Measurements from ENCODE around the gene CCNF.

CCNF gene

GRCh38 chr16:2451851-2452320, 22.6 kb downstream of the CCNF start:
- Histone ChIP-seq H3K27ac (ENCODE audit: low read length) (no peak overlapping the region), H3K79me2 (ENCODE audit: insufficient read depth, low read length) (peaks cover 16% of the 10 kb centered on the region; the same call in 1 of the 2 replicates), H3K9me3 (ENCODE audit: insufficient read depth, low read length, severe bottlenecking) (no peaks in the 10 kb centered on the region), H3K36me3 (ENCODE audit: insufficient read depth, low read length) (peaks cover 98% of the 10 kb centered on the region), H4K20me1 (ENCODE audit: insufficient read depth, low read length) (peaks cover 60% of the 10 kb centered on the region), H3K9ac (ENCODE audit: low read depth, low read length) (no peak overlapping the region), H2AFZ (ENCODE audit: low read depth, low read length) (no peak overlapping the region), H3K4me3 (ENCODE audit: low read depth in 1 of 2, low read length in 2 of 2) (no peak overlapping the region), H3K4me2 (ENCODE audit: insufficient read depth, low read length) (no peak overlapping the region), H3K4me1 (ENCODE audit: insufficient read depth, low read length) (no peaks in the 10 kb centered on the region), H3K27me3 (ENCODE audit: insufficient read depth, low read length, poor library complexity) (no peaks in the 10 kb centered on the region)
- TF ChIP-seq CTCF (IDR thresholded peaks at IDR 0.05; ENCODE audit: borderline replicate concordance, extremely low read depth, low read length, poor library complexity, severe bottlenecking) (no peak), EZH2 (IDR thresholded peaks at IDR 0.05; ENCODE audit: borderline replicate concordance, low read depth, low read length, severe bottlenecking) (no peak)
- DNase-seq (no peak), ATAC-seq (ENCODE audit: insufficient read depth, low read depth) (no peak)

GRCh38 chr16:2452650-2453049, 23.4 kb downstream of the CCNF start:
- no peaks in the 10 kb centered on the region for H3K4me1 ChIP-seq (ENCODE audit: insufficient read depth, low read length)
- H4K20me1 ChIP-seq (ENCODE audit: insufficient read depth, low read length) = peaks cover 60% of the 10 kb centered on the region
- no peak overlapping the region for H3K9ac ChIP-seq (ENCODE audit: low read depth, low read length)

GRCh38 chr16:2455081-2455845, 26.0 kb downstream of the CCNF start:
- DNase-seq (no peak), ATAC-seq (ENCODE audit: insufficient read depth, low read depth) (no peak)
- no peaks in the 10 kb centered on the region for H3K9me3 ChIP-seq (ENCODE audit: insufficient read depth, low read length, severe bottlenecking)
- H3K79me2 ChIP-seq (ENCODE audit: insufficient read depth, low read length) = peaks cover 8% of the 10 kb centered on the region
- TF ChIP-seq CTCF (IDR thresholded peaks at IDR 0.05; ENCODE audit: borderline replicate concordance, extremely low read depth, low read length, poor library complexity, severe bottlenecking) (no peak), EZH2 (IDR thresholded peaks at IDR 0.05; ENCODE audit: borderline replicate concordance, low read depth, low read length, severe bottlenecking) (no peak)
- no peak overlapping the region for H3K27ac ChIP-seq (ENCODE audit: low read length)
- peaks cover 19% of the 10 kb centered on the region for H3K4me1 ChIP-seq (ENCODE audit: insufficient read depth, low read length)
- H3K4me2 ChIP-seq (ENCODE audit: insufficient read depth, low read length) = no peak overlapping the region
- H3K36me3 ChIP-seq (ENCODE audit: insufficient read depth, low read length) = peaks cover 83% of the 10 kb centered on the region
- H2AFZ ChIP-seq (ENCODE audit: low read depth, low read length) = no peak overlapping the region
- H3K27me3 ChIP-seq (ENCODE audit: insufficient read depth, low read length, poor library complexity) = no peaks in the 10 kb centered on the region
- H4K20me1 ChIP-seq (ENCODE audit: insufficient read depth, low read length) = peaks cover 50% of the 10 kb centered on the region
- no peak overlapping the region for H3K4me3 ChIP-seq (ENCODE audit: low read depth in 1 of 2, low read length in 2 of 2)
- no peak overlapping the region for H3K9ac ChIP-seq (ENCODE audit: low read depth, low read length)

More at GRCh38 chr16:2452650-2453049, 23.4 kb downstream of the CCNF start:
- Histone ChIP-seq H2AFZ (ENCODE audit: low read depth, low read length) (no peak overlapping the region), H3K79me2 (ENCODE audit: insufficient read depth, low read length) (peaks cover 16% of the 10 kb centered on the region; the same call in 1 of the 2 replicates), H3K27me3 (ENCODE audit: insufficient read depth, low read length, poor library complexity) (no peaks in the 10 kb centered on the region), H3K36me3 (ENCODE audit: insufficient read depth, low read length) (peaks cover 98% of the 10 kb centered on the region), H3K4me2 (ENCODE audit: insufficient read depth, low read length) (no peak overlapping the region), H3K4me3 (ENCODE audit: low read depth in 1 of 2, low read length in 2 of 2) (no peak overlapping the region), H3K27ac (ENCODE audit: low read length) (no peak overlapping the region), H3K9me3 (ENCODE audit: insufficient read depth, low read length, severe bottlenecking) (no peaks in the 10 kb centered on the region)
- DNase-seq (no peak), ATAC-seq (ENCODE audit: insufficient read depth, low read depth) (no peak)
- TF ChIP-seq CTCF (IDR thresholded peaks at IDR 0.05; ENCODE audit: borderline replicate concordance, extremely low read depth, low read length, poor library complexity, severe bottlenecking) = no peak
- no peak for TF ChIP-seq EZH2 (IDR thresholded peaks at IDR 0.05; ENCODE audit: borderline replicate concordance, low read depth, low read length, severe bottlenecking)

Measured in DND-41 (cell line).